GM13976 (cell line): ENCODE data around the gene RPL18A.

Experiments
- DNase-seq: peaks from one replicate; pipeline ENCODE4 v3.0.0; 2012; ENCODE audit warnings: low spot score
- CTCF ChIP-seq: IDR thresholded peaks from 2 replicates; pipeline ENCODE4 v1.5.1; 2012; ENCODE audit warnings: borderline replicate concordance, mild to moderate bottlenecking; ENCODE audit not compliant: insufficient read depth; ENCODE audit errors: extremely low read depth, missing control alignments, control extremely low read depth
- in situ Hi-C: fragments of 300-500 bp; cut with MboI; formaldehyde crosslinking; loops from one replicate; pipeline ENCODE4 v1.12.0; 2022; ENCODE audit warnings: low sequenced_read_pairs, mixed read lengths, inconsistent platforms; ENCODE audit not compliant: unreplicated experiment

RPL18A gene

GRCh38 chr19:17872251-17873001 is 12.7 kb downstream of the RPL18A start:
- TF ChIP-seq CTCF: no peak
- in situ Hi-C loops: no loop called here
- no peak for DNase-seq

GRCh38 chr19:17873786-17874757 is 14.4 kb downstream of the RPL18A start:
- in situ Hi-C loops: no loop called here
- peak; percentile 89 for DNase-seq
- no peak for TF ChIP-seq CTCF

GRCh38 chr19:17874758-17875135 is 15.0 kb downstream of the RPL18A start:
- in situ Hi-C loops: no loop called here
- no peak for TF ChIP-seq CTCF
- no peak for DNase-seq

- no peak for DNase-seq
- in situ Hi-C loops: no loop called here
- TF ChIP-seq CTCF: no peak
Measured at GRCh38 chr19:17877696-17878095, 18.0 kb downstream of the RPL18A start.

GRCh38 chr19:17879466-17879865 is 19.8 kb downstream of the RPL18A start:
- no peak for DNase-seq
- in situ Hi-C loops: no loop called here
- TF ChIP-seq CTCF: no peak

- in situ Hi-C loops: no loop called here
- TF ChIP-seq CTCF: no peak
- DNase-seq: no peak
Measured at GRCh38 chr19:17881701-17882100, 22.0 kb downstream of the RPL18A start.
